Measurements from ENCODE around the gene MLLT1. TPM values are rescaled to one million over a fixed set of nuclear protein-coding genes. Genes with fewer than 3 reads are reported as not detected.

The MLLT1 gene
- total RNA-seq, 1 experiment from 2014 or later, result 55.0 TPM

DNA sequence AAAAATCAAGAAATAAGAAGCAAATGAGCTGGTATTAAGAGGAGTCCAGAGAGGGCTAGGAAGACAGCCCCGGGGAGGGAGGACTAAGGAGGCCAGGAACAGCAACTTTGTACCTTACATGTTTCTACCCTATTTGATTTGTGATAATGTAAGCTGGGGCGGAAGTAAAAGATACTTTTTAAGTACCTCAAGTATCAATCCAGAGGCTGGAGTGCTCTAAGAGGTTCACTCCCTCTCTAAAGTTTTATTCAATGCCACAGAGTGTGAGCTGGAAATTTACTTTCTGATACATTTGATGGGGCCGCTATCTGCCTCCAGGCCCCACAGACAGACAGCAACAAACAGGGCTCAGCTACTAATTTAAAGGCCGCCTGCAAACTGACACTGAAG, 11.4 kb downstream of the MLLT1 start:
- Histone ChIP-seq H3K9me2 (ENCODE audit: insufficient read depth) (no peaks in the 10 kb centered on the region), H3K9ac (ENCODE audit: low read length) (no peak overlapping the region), H3K27ac (ENCODE audit: low read depth, low read length) (no peak overlapping the region), H3K27me3 (ENCODE audit: insufficient read depth, low read length) (no peaks in the 10 kb centered on the region), H3K79me2 (ENCODE audit: insufficient read depth, low read length) (peaks cover 81% of the 10 kb centered on the region), H3K36me3 (ENCODE audit: control insufficient read depth in 1 of 2, insufficient read depth in 2 of 2, low read length in 2 of 2) (peaks cover 3 to 8% of the 10 kb centered on the region in 2 experiments; a peak in 3 of 4 replicates), H3K4me3 (replicated peaks in 1 of 2; ENCODE audit: low read depth in 1 of 2, low read length in 2 of 2) (no peak overlapping the region), H4K20me1 (ENCODE audit: insufficient read depth) (peaks cover 3% of the 10 kb centered on the region; the same call in 1 of the 2 replicates), H3K4me2 (ENCODE audit: low read length) (no peak overlapping the region), H3K9me3 (ENCODE audit: control insufficient read depth in 1 of 2, insufficient read depth in 1 of 2, low read depth in 1 of 2, low read length in 2 of 2) (no peaks in the 10 kb centered on the region), H3K4me1 (ENCODE audit: control insufficient read depth in 1 of 2, insufficient read depth in 2 of 2, low read length in 2 of 2) (no peaks in the 10 kb centered on the region), H2AFZ (ENCODE audit: low read depth, low read length, poor library complexity, severe bottlenecking) (no peak overlapping the region)
- CTCF ChIA-PET, result no interaction called here
- POLR2A ChIA-PET, result no interaction called here
- RAD21 ChIA-PET (ENCODE audit: low non-redundant PET in 1 of 2, low total read pairs in 2 of 2, uncharacterized antibody in 2 of 2, unreplicated experiment in 2 of 2), result no interaction called here
- no peak for DNase-seq (ENCODE audit: low read depth, low spot score)
- BruUV-seq (replicated peaks), result no TSS peak
- no peak for TF ChIP-seq FOSL1 (IDR thresholded peaks at IDR 0.05; ENCODE audit: low read depth)
- TF ChIP-seq SP1 (IDR thresholded peaks at IDR 0.05; ENCODE audit: low read depth), result no peak
- intact Hi-C loops (cut with micrococcal nuclease), result no loop called here
- ATAC-seq, result no peak

DNA sequence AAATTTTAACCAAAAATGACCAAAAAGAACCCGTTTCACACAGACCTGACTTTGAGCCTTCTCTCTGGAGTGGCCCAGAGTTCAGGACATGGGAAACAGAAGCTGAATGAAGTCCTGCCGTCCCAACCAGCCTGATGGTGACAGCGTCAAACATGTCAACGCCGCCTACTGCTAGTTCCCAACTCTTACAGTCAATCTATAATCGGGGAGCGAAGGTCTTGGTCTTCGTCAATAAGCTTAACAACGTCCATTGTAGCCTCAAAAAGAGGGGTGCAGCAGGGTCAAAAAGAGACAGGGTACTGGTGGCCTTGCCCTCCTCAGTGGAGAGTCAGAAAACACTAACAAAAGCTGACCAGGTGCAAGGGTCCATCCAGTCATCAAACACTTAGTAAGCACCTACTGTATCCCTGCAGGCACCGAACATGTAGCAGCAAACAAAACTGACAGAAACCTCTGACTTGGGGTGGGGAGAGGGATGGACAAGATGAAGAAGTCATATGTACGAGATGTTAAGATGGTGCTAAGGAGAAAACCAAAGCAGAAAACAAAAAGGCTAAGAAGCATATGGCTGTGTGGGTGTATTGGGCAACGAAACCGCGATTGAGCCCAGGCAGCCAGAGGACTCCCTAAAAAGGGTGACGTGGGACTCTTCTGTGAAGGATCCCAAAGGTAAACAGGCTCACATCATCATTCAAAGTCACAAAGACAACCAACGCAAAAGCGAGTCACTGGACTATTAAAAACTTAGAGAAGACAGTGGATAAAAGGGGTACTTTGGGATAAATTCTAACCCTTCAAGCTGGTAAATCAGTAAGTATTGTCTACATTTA, 12.0 kb downstream of the MLLT1 start:
- Histone ChIP-seq H3K4me3 (replicated peaks in 1 of 2; ENCODE audit: low read depth in 1 of 2, low read length in 2 of 2) (no peak overlapping the region), H3K27ac (ENCODE audit: low read depth, low read length) (no peak overlapping the region), H4K20me1 (ENCODE audit: insufficient read depth) (peaks cover 3% of the 10 kb centered on the region; the same call in 1 of the 2 replicates), H3K4me2 (ENCODE audit: low read length) (no peak overlapping the region), H2AFZ (ENCODE audit: low read depth, low read length, poor library complexity, severe bottlenecking) (no peak overlapping the region), H3K27me3 (ENCODE audit: insufficient read depth, low read length) (no peaks in the 10 kb centered on the region), H3K9ac (ENCODE audit: low read length) (no peak overlapping the region), H3K4me1 (ENCODE audit: control insufficient read depth in 1 of 2, insufficient read depth in 2 of 2, low read length in 2 of 2) (no peaks in the 10 kb centered on the region), H3K9me3 (ENCODE audit: control insufficient read depth in 1 of 2, insufficient read depth in 1 of 2, low read depth in 1 of 2, low read length in 2 of 2) (no peaks in the 10 kb centered on the region), H3K79me2 (ENCODE audit: insufficient read depth, low read length) (peaks cover 78% of the 10 kb centered on the region), H3K9me2 (ENCODE audit: insufficient read depth) (no peaks in the 10 kb centered on the region), H3K36me3 (ENCODE audit: control insufficient read depth in 1 of 2, insufficient read depth in 2 of 2, low read length in 2 of 2) (peaks cover 3 to 8% of the 10 kb centered on the region in 2 experiments; a peak in 3 of 4 replicates)
- TF ChIP-seq SP1 (IDR thresholded peaks at IDR 0.05; ENCODE audit: low read depth), result no peak
- no peak for TF ChIP-seq ELF1 (IDR thresholded peaks at IDR 0.05; ENCODE audit: borderline replicate concordance, low read depth)
- TF ChIP-seq, protein P1, sequence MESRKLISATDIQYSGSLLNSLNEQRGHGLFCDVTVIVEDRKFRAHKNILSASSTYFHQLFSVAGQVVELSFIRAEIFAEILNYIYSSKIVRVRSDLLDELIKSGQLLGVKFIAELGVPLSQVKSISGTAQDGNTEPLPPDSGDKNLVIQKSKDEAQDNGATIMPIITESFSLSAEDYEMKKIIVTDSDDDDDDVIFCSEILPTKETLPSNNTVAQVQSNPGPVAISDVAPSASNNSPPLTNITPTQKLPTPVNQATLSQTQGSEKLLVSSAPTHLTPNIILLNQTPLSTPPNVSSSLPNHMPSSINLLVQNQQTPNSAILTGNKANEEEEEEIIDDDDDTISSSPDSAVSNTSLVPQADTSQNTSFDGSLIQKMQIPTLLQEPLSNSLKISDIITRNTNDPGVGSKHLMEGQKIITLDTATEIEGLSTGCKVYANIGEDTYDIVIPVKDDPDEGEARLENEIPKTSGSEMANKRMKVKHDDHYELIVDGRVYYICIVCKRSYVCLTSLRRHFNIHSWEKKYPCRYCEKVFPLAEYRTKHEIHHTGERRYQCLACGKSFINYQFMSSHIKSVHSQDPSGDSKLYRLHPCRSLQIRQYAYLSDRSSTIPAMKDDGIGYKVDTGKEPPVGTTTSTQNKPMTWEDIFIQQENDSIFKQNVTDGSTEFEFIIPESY (IDR thresholded peaks at IDR 0.05; ENCODE audit: extremely low read depth, insufficient replicate concordance, low read length), result no peak
- TF ChIP-seq, protein P2, sequence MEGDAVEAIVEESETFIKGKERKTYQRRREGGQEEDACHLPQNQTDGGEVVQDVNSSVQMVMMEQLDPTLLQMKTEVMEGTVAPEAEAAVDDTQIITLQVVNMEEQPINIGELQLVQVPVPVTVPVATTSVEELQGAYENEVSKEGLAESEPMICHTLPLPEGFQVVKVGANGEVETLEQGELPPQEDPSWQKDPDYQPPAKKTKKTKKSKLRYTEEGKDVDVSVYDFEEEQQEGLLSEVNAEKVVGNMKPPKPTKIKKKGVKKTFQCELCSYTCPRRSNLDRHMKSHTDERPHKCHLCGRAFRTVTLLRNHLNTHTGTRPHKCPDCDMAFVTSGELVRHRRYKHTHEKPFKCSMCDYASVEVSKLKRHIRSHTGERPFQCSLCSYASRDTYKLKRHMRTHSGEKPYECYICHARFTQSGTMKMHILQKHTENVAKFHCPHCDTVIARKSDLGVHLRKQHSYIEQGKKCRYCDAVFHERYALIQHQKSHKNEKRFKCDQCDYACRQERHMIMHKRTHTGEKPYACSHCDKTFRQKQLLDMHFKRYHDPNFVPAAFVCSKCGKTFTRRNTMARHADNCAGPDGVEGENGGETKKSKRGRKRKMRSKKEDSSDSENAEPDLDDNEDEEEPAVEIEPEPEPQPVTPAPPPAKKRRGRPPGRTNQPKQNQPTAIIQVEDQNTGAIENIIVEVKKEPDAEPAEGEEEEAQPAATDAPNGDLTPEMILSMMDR (IDR thresholded peaks at IDR 0.05 in 2 of 3, conservative IDR thresholded peaks at IDR 0.05 in 1 of 3; ENCODE audit: borderline replicate concordance in 1 of 3, insufficient read depth in 1 of 3, low read depth in 2 of 3, low read length in 2 of 3), result no peak
- TF ChIP-seq ZNF274 (IDR thresholded peaks at IDR 0.05; ENCODE audit: low read depth, low read length), result no peak
- intact Hi-C loops (cut with micrococcal nuclease), result no loop called here
- ChIA-PET POLR2A (no interaction called here), RAD21 (ENCODE audit: low non-redundant PET in 1 of 2, low total read pairs in 2 of 2, uncharacterized antibody in 2 of 2, unreplicated experiment in 2 of 2) (no interaction called here), CTCF (no interaction called here)
- DNase-seq (ENCODE audit: low read depth, low spot score), result no peak
- no peak for ATAC-seq
- no TSS peak for BruUV-seq (replicated peaks)
